SIG-M5 treated with dmso at 0.1 percent for 504 hours (cell line): ENCODE results near the gene IL1RAPL2.
"Not testable (repeated sequence)": the region's sequence is repeated elsewhere in the genome, so short reads cannot be mapped to it uniquely, and the experiment has no call there.

ENCODE experiments used
- DNase-seq: peaks from one replicate; lab custom pipeline; 2025; ENCODE audit not compliant: unreplicated experiment; lab: John Stamatoyannopoulos, UW

Gene IL1RAPL2

GRCh38 chrX:104670051-104670450 lies 104.1 kb downstream of the IL1RAPL2 start:
- DNase-seq, result no peak

GRCh38 chrX:104677517-104677916 lies 111.5 kb downstream of the IL1RAPL2 start:
- not testable (repeated sequence) for DNase-seq

GRCh38 chrX:104679175-104679574 lies 113.2 kb downstream of the IL1RAPL2 start:
- DNase-seq, result no peak

DNA sequence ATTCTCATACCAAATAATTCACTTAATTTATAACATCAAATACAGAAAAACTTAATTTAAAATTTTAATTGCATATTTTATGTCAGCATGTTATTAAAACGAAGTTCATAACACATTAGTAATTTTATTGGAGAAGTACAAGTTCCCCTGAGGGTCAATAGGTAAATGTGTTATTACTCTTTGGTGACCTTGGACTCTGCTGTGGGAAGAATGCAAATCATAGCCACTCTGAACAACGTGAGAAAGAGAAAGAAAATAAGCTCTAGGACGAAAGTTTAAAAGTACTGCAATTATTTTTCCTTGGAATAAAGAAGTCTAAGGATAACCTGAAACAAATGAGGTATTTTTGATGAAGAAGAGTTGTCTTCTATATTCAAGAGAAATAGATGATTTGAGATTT lies 115.2 kb downstream of the IL1RAPL2 start:
- DNase-seq, result no peak

GRCh38 chrX:104684077-104684476 lies 118.1 kb downstream of the IL1RAPL2 start:
- DNase-seq, result no peak

DNA sequence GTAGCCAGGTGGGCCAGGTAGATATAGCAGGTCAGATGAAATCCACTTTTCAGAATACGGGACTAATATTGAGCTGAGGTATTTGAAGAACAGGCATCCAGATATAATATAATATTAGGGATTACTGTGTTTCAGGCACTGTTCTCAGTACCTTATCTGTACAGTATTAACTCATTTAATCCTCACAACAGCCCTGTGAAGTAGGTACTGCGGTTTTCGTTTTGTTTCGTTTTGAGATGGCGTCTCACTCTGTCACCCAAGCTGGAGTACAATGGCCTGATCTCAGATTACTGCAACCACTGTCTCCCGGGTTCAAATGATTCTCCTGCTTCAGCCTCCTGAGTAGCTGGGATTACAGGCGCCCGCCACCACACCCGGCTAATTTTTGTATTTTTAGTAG lies 129.6 kb downstream of the IL1RAPL2 start:
- no peak for DNase-seq

- no peak for DNase-seq
Measured at GRCh38 chrX:104696667-104697066, 130.7 kb downstream of the IL1RAPL2 start.

DNA sequence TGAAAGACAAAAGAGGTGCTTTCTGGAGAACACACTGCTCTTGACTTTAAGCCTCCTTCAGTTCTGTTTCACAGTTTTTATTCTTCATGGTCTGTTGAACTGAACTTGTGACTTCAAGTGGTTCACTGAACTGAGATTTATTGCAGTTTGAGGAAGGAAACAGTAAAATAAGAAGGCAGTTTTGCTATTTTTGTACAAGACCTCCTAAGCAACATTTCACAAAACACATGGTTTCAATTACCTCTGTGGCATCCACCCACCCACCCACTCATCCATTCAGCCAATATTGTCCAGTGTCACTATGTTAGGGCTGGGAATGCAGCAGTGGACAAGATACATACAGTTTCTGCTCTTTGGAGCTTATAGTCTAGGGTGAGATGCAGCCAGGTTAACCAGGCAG lies 131.3 kb downstream of the IL1RAPL2 start:
- DNase-seq, result no peak

DNA sequence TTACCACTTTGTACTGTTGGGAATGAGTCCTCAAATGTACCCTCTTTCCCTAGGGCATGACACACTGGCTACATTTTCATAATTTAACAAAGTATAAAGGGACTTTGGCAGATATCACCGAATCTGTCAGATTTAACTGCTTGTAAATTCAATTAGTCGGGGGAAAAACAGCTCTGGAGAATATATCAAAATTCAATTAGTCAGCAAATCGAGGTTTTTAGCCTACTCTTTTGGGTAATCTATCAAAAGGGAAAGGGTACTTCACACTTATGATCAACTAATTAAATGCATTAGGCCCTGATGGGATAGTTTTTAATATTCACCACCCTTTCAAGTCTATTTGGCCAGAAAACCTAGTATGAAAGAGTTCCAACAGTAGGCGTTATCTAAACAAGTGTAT lies 141.0 kb downstream of the IL1RAPL2 start:
- no peak for DNase-seq

- no peak for DNase-seq
Measured at GRCh38 chrX:104707572-104707971, 141.6 kb downstream of the IL1RAPL2 start.

DNA sequence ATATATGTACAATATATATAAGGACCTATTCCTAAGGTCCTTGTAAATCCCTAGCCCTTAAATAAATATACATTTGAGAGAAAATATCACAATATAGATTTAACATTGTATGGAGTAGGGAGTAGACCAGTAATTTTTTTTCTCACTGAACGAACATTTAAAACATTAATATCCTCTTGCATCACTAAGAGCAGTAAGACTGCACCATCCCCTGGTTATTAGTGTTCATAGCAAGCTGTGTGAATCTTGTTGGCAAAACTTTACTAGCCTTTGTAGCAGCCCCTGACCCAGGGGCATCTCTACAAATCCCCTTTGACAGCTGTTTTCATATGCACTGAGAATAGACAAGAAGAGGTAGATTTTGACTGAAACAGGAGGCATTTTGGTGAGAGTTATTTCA lies 146.5 kb downstream of the IL1RAPL2 start:
- DNase-seq, result no peak

- no peak for DNase-seq
Measured at GRCh38 chrX:104721854-104722253, 155.9 kb downstream of the IL1RAPL2 start.

DNA sequence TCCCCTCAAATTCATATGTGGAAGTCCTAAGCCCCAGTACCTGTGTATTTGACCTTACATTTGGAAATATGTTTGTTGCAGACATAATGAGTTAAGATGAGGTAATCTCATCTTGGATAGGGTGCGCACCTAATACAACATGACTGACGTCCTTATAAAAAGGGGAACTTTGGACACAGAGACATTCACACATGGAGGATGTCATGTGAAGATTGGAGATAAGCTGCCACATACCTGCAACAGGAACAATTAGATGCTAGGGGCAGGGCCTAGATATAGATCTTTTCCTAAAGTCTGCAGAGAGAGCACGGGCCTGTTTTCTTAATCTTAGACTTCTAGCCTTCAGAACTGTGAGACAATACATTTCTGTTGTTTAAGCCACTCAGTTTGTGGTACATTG lies 162.5 kb downstream of the IL1RAPL2 start:
- DNase-seq, result no peak

- no peak for DNase-seq
Measured at GRCh38 chrX:104742355-104742754, 176.4 kb downstream of the IL1RAPL2 start.

- DNase-seq, result no peak
Measured at GRCh38 chrX:104745152-104745551, 179.2 kb downstream of the IL1RAPL2 start.

GRCh38 chrX:104749951-104750610 lies 184.1 kb downstream of the IL1RAPL2 start:
- DNase-seq, result no peak

- no peak for DNase-seq
Measured at GRCh38 chrX:104762641-104763040, 196.6 kb downstream of the IL1RAPL2 start.

GRCh38 chrX:104789784-104790183 lies 223.8 kb downstream of the IL1RAPL2 start:
- no peak for DNase-seq

GRCh38 chrX:104795804-104796203 lies 229.8 kb downstream of the IL1RAPL2 start:
- DNase-seq, result no peak

DNA sequence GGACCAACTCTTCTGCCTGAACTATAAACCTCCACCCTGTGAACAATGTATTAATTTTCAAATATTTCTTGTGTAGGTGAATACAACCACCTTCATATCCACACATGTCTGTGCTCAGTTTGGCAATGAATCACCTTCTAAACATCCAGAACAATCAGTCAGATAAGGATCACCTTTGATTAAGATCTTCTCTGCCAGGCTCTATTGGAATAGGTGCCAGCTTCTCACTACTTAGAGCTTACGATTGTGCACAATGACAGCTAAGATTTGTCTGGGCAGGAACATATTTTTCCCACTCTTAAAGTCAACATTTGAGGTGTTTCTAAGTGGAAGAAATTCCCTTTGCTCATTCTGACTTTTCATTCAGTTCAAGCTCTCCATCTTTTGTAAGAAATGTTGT lies 237.2 kb downstream of the IL1RAPL2 start:
- no peak for DNase-seq

- peak; percentile 5 for DNase-seq
Measured at GRCh38 chrX:104806346-104806745, 240.3 kb downstream of the IL1RAPL2 start.

DNA sequence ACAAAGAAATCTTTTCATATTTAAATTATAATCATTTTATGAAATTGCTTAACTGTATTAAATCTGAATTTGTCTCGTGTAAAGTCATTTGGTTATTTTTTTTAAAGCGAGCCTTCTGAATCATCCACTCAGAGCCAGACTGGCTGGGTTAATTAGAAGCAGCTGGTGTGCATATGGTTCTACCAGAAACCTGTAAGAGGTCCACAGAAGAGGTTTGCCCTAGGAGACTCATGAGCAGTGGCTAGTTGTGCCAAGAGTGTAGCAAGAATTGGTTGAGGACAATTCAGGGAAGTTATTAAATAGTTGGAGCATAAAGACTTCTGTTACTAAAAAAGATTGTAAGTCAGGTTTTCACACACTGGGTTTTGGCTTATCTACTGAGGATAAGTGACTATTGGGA lies 267.4 kb downstream of the IL1RAPL2 start:
- no peak for DNase-seq

DNA sequence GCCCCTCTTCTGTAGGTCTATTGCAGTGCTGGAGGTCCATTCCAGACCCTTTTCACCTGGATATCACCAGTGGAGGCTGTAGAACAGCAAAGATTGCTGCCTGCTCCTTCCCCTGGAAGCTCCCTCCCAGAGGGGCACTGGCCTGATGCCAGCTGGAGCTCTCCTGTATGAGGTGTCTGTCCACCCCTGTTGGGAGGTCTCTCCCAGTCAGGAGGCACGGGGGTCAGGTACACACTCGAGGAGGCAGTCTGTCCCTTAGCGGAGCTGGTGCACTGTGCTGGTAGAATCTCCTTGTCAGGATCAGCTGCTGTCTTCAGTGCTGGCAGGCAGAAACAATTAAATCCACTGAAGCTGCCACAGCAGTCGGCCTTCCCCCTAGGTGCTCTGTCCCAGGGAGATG lies 276.6 kb downstream of the IL1RAPL2 start:
- no peak for DNase-seq
